GM19452 (cell line): ENCODE results near the gene MBOAT7.
A peak's percentile ranks its signal among the peaks of the same experiment; 100 is the strongest.
"Not testable (repeated sequence)": the region's sequence is repeated elsewhere in the genome, so short reads cannot be mapped to it uniquely, and the experiment has no call there.

Source experiments
- ATAC-seq: cut with Tn5 transposase; IDR thresholded peaks from one replicate; pipeline ENCODE4 v1.9.1; 2021; ENCODE audit not compliant: unreplicated experiment

MBOAT7 gene

GRCh38 chr19:54209811-54210494 is 20.6 kb upstream of the MBOAT7 start:
- no peak for ATAC-seq

GRCh38 chr19:54209058-54209810 is 19.9 kb upstream of the MBOAT7 start:
- no peak for ATAC-seq

GRCh38 chr19:54208784-54209057 is 19.3 kb upstream of the MBOAT7 start:
- no peak for ATAC-seq

GRCh38 chr19:54207983-54208783 is 18.8 kb upstream of the MBOAT7 start:
- ATAC-seq = peak; percentile 33

GRCh38 chr19:54207676-54207982 is 18.2 kb upstream of the MBOAT7 start:
- no peak for ATAC-seq

- not testable (repeated sequence) for ATAC-seq
Measured at GRCh38 chr19:54207193-54207592, 17.8 kb upstream of the MBOAT7 start.

- ATAC-seq = no peak
Measured at GRCh38 chr19:54206831-54207177, 17.4 kb upstream of the MBOAT7 start.

- ATAC-seq = no peak
Measured at GRCh38 chr19:54206030-54206830, 16.9 kb upstream of the MBOAT7 start.

GRCh38 chr19:54204767-54205468 is 15.5 kb upstream of the MBOAT7 start:
- ATAC-seq = no peak

GRCh38 chr19:54203151-54203611 is 13.8 kb upstream of the MBOAT7 start:
- ATAC-seq = no peak

GRCh38 chr19:54201980-54202379 is 12.6 kb upstream of the MBOAT7 start:
- ATAC-seq = no peak

GRCh38 chr19:54201172-54201701 is 11.9 kb upstream of the MBOAT7 start:
- ATAC-seq = no peak

GRCh38 chr19:54199401-54199800 is 10.0 kb upstream of the MBOAT7 start:
- no peak for ATAC-seq

GRCh38 chr19:54197121-54197520 is 7.7 kb upstream of the MBOAT7 start:
- no peak for ATAC-seq

- no peak for ATAC-seq
Measured at GRCh38 chr19:54196536-54196935, 7.2 kb upstream of the MBOAT7 start.

- ATAC-seq = not testable (repeated sequence)
Measured at GRCh38 chr19:54194463-54194862, 5.1 kb upstream of the MBOAT7 start.

GRCh38 chr19:54193011-54193410 is 3.6 kb upstream of the MBOAT7 start:
- no peak for ATAC-seq

- no peak for ATAC-seq
Measured at GRCh38 chr19:54191811-54192453, 2.6 kb upstream of the MBOAT7 start.

- peak; percentile 30 for ATAC-seq
Measured at GRCh38 chr19:54191011-54191810, 1.8 kb upstream of the MBOAT7 start, which contains the start of gene TSEN34. Gene TSEN34, plus strand, starts transcription at chr19:54191308. Its CDS starts 57 bp downstream, at chr19:54191365.
